NB4 (cell line): ENCODE data around the gene THRSP.

Experiments
- DNase-seq: peaks from one replicate; pipeline ENCODE4 v3.0.0; 2010; ENCODE audit warnings: low read depth
- H3K4me3 ChIP-seq: one replicate; pipeline ENCODE4 v1.5.1; 2011; ENCODE audit warnings: mild to moderate bottlenecking, low read depth, low read length, moderate library complexity
- MYC ChIP-seq: IDR thresholded peaks from 2 replicates; pipeline ENCODE4 v1.6.1; 2011; ENCODE audit warnings: low read depth, low read length
- POLR2A ChIP-seq: IDR thresholded peaks from 2 replicates; pipeline ENCODE4 v1.6.1; 2011; ENCODE audit warnings: mild to moderate bottlenecking; ENCODE audit not compliant: insufficient read length; ENCODE audit errors: extremely low read depth
- TF ChIP-seq, protein P1 (sequence below): IDR thresholded peaks from 2 replicates; pipeline ENCODE4 v1.6.1; 2011; ENCODE audit warnings: low read depth, low read length
- TF ChIP-seq, protein P2 (sequence below): IDR thresholded peaks from one replicate; pipeline ENCODE4 v1.5.1; 2012; ENCODE audit warnings: low read depth, low read length

The THRSP gene

GRCh38 chr11:78041843-78042440 lies 21.7 kb upstream of the THRSP start:
- H3K4me3 ChIP-seq = no peak overlapping the region
- DNase-seq = no peak
- no peak for TF ChIP-seq MYC
- TF ChIP-seq, protein P1, sequence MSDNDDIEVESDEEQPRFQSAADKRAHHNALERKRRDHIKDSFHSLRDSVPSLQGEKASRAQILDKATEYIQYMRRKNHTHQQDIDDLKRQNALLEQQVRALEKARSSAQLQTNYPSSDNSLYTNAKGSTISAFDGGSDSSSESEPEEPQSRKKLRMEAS = no peak
- TF ChIP-seq, protein P2, sequence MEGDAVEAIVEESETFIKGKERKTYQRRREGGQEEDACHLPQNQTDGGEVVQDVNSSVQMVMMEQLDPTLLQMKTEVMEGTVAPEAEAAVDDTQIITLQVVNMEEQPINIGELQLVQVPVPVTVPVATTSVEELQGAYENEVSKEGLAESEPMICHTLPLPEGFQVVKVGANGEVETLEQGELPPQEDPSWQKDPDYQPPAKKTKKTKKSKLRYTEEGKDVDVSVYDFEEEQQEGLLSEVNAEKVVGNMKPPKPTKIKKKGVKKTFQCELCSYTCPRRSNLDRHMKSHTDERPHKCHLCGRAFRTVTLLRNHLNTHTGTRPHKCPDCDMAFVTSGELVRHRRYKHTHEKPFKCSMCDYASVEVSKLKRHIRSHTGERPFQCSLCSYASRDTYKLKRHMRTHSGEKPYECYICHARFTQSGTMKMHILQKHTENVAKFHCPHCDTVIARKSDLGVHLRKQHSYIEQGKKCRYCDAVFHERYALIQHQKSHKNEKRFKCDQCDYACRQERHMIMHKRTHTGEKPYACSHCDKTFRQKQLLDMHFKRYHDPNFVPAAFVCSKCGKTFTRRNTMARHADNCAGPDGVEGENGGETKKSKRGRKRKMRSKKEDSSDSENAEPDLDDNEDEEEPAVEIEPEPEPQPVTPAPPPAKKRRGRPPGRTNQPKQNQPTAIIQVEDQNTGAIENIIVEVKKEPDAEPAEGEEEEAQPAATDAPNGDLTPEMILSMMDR = no peak
- no peak for TF ChIP-seq POLR2A

GRCh38 chr11:78044706-78045105 lies 19.0 kb upstream of the THRSP start:
- TF ChIP-seq MYC = no peak
- TF ChIP-seq POLR2A = no peak
- DNase-seq = no peak

DNA sequence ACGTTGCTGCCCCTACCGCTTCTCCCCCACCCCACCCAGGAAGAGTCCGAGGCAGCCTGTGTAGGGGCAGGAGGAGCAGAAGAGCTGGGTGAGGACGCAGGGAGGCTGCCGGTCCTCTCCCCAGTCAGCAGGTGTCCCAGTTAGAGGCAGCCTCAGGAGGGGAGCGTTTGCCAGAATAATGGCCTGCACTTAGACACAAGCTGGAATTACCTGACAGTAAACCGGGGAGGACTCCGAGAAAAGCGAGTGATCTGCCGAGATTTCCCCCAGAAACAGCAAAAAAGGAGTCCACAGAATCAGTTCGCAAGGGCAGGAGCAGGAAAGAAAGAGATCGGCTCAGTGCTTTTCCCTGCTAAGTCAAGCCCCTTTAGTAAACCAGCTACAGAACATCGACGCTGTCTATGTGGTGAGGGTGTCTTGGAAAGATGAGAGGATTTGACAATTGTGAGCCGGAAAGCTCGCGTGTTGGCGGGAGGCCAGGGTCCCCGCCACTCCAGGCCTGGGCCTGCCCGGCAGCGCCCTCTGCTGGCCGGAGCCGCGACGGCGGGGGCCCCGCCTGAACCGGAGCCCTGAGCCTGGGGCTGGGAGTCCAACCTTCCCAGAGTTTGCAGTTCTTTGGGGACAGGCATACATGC lies 17.7 kb upstream of the THRSP start:
- no peak overlapping the region for H3K4me3 ChIP-seq
- TF ChIP-seq, protein P2 = peak; percentile 98
- TF ChIP-seq POLR2A = no peak
- TF ChIP-seq, protein P1 = peak; percentile 38
- DNase-seq = peak; percentile 71

More at GRCh38 chr11:78044706-78045105, 19.0 kb upstream of the THRSP start:
- H3K4me3 ChIP-seq = no peak overlapping the region

- H3K4me3 ChIP-seq = no peak overlapping the region
- no peak for DNase-seq
- TF ChIP-seq, protein P2 = no peak
- no peak for TF ChIP-seq MYC
These were observed 17.2 kb upstream of the THRSP start for GRCh38 chr11:78046486-78046854.

DNA sequence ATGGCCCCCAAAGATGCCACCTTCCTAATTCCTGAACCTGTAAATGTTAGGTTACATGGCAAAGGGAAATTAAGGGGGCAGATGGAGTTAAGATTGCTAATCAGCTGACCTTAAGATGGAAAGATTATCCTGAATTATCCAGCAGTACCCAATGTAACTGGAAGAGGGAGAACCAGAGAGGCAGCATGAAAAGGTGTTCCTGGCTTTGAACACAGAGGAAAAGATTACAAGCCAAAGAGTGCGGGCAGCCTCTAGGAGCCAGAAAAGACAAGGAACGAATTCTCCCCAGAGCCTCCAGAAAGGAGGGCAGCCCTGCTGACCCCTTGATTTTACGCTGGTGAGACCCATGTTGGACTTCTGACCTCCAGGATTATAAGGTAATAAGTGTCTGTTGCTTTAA lies 15.1 kb upstream of the THRSP start:
- DNase-seq = no peak
- no peak overlapping the region for H3K4me3 ChIP-seq
- TF ChIP-seq, protein P1 = no peak
- no peak for TF ChIP-seq POLR2A

DNA sequence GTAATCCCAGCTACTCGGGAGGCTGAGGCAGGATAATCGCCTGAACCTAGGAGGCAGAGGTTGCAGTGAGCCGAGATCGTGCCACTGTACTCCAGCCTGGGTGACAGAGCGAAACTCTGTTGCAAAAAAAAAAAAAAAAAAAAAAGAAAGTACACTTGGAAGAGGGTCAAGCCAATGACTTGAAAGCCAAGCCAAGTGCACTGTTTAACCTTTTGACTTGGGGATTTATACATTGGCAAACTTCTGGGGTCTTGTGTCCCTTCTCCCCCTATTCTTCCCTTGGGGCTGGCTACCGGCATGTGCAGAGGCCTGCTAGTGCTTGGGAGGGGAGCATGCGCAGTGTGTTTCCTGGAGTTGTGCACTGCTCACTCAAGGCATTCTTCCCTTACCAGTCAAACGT lies 14.3 kb upstream of the THRSP start:
- TF ChIP-seq MYC (no peak), POLR2A (no peak)
- TF ChIP-seq, protein P2 = no peak
- TF ChIP-seq, protein P1 = no peak
- no peak overlapping the region for H3K4me3 ChIP-seq
- DNase-seq = no peak
